ENCODE results near the gene SSR1.

DNA sequence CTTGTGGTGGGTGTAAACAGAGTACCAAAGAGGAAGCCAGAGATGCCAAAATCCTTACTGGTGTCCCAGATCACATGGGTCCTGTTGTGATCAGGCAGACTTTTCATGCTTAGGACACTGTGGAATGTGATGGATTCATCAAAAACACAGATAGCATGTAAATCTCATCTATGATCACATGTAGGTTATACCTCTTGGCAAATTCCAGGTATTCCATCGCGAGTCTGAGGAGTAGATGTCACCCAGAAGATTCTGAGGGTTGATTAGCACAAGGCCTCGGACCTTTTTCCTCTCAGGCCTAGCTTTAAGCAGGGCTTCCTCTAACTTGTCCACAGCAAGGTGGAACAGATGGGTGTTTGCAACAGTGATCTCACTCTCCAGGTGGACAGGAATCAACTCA is 28.3 kb upstream of the SSR1 start:
- TF ChIP-seq TAF1 (IDR thresholded peaks at IDR 0.05; ENCODE audit: low read depth), result no peak
- no peak for TF ChIP-seq NFIC (IDR thresholded peaks at IDR 0.05)
- TF ChIP-seq, protein P1, sequence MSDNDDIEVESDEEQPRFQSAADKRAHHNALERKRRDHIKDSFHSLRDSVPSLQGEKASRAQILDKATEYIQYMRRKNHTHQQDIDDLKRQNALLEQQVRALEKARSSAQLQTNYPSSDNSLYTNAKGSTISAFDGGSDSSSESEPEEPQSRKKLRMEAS (IDR thresholded peaks at IDR 0.05), result no peak
- no peak for TF ChIP-seq YY1 (IDR thresholded peaks at IDR 0.05; ENCODE audit: low read depth)
- no peak for TF ChIP-seq EP300 (IDR thresholded peaks at IDR 0.05; ENCODE audit: borderline replicate concordance)
- TF ChIP-seq RAD21 (IDR thresholded peaks at IDR 0.05; ENCODE audit: low read depth), result no peak
- TF ChIP-seq TCF12 (IDR thresholded peaks at IDR 0.05; ENCODE audit: low read depth), result no peak
- no peak for TF ChIP-seq FOXM1 (IDR thresholded peaks at IDR 0.05; ENCODE audit: borderline replicate concordance, low read depth)
- TF ChIP-seq CEBPB (IDR thresholded peaks at IDR 0.05), result no peak
- no peak for TF ChIP-seq ZBTB7A (IDR thresholded peaks at IDR 0.05; ENCODE audit: low read depth)
